Activated T-helper 17 cell treated with anti-CD3 and anti-CD28 coated beads, Interleukin-2, amount 50 U/mL, for 72 hours (primary cell): ENCODE results near the gene STX5. TPM values are rescaled to one million over a fixed set of nuclear protein-coding genes. Genes with fewer than 3 reads are reported as not detected.

Source experiments
- total RNA-seq, 2 donors: library from RNA; stranded (reverse); gene quantifications; one replicate each; pipeline ENCODE4 v1.2.3, GENCODE V29; 2022

The STX5 gene
- total RNA-seq, 2 donors from 2014 or later: 23.4 to 32.0 TPM

Other genes with a start within 250 kb of the STX5 start
- 10 to 100 TPM; 23.8 to 25.7 TPM for gene TUT1, start 240.5 kb downstream of the STX5 start, total RNA-seq
- gene MTA2, start 230.2 kb downstream of the STX5 start, total RNA-seq: 100 to 1,000 TPM; 142 to 198 TPM
- 100 to 1,000 TPM; 122 to 130 TPM for gene EML3, start 219.3 kb downstream of the STX5 start, total RNA-seq
- 1 to 10 TPM; 2.0 to 3.0 TPM for gene ROM1, start 218.8 kb downstream of the STX5 start, total RNA-seq
- 10 to 100 TPM; 60.5 to 71.9 TPM for gene B3GAT3, start 210.1 kb downstream of the STX5 start, total RNA-seq
- 100 to 1,000 TPM; 226 to 266 TPM for gene GANAB, start 185.4 kb downstream of the STX5 start, total RNA-seq
- gene INTS5, start 178.7 kb downstream of the STX5 start, total RNA-seq: 10 to 100 TPM; 26.5 to 27.8 TPM
- 10 to 100 TPM; 65.0 to 89.6 TPM for gene C11orf98, start 166.8 kb downstream of the STX5 start, total RNA-seq
- gene CSKMT, start 166.7 kb downstream of the STX5 start, total RNA-seq: 10 to 100 TPM; 23.6 TPM
- 1 to 10 TPM; 2.5 to 2.7 TPM for gene UQCC3, start 160.4 kb downstream of the STX5 start, total RNA-seq
- 10 to 100 TPM; 27.0 to 28.5 TPM for gene LBHD1, start 159.8 kb downstream of the STX5 start, total RNA-seq
- 10 to 100 TPM; 70.7 to 93.4 TPM for gene UBXN1, start 153.0 kb downstream of the STX5 start, total RNA-seq
- gene LRRN4CL, start 142.5 kb downstream of the STX5 start, total RNA-seq: under 1 TPM; 0.45 to 0.56 TPM
- gene BSCL2, start 124.6 kb downstream of the STX5 start, total RNA-seq: 10 to 100 TPM; 31.1 to 39.2 TPM
- not detected for gene GNG3, start 124.4 kb downstream of the STX5 start, total RNA-seq
- gene HNRNPUL2, start 104.6 kb downstream of the STX5 start, total RNA-seq: 10 to 100 TPM; 54.0 to 60.1 TPM
- 10 to 100 TPM; 49.9 to 56.2 TPM for gene TTC9C, start 103.6 kb downstream of the STX5 start, total RNA-seq
- 10 to 100 TPM; 12.8 to 13.9 TPM for gene ZBTB3, start 77.9 kb downstream of the STX5 start, total RNA-seq
- gene POLR2G, start 70.5 kb downstream of the STX5 start, total RNA-seq: 100 to 1,000 TPM in 1 of 2 donors, 10 to 100 TPM in 1; 92.0 to 114 TPM
- gene TAF6L, start 60.7 kb downstream of the STX5 start, total RNA-seq: 10 to 100 TPM; 14.1 to 27.5 TPM
- gene TMEM179B, start 44.6 kb downstream of the STX5 start, total RNA-seq: 10 to 100 TPM; 18.6 to 20.9 TPM
- gene TMEM223, start 40.0 kb downstream of the STX5 start, total RNA-seq: 10 to 100 TPM in 1 of 2 donors, 1 to 10 TPM in 1; 6.2 to 16.2 TPM
- gene NXF1, start 26.6 kb downstream of the STX5 start, total RNA-seq: 100 to 1,000 TPM in 1 of 2 donors, 10 to 100 TPM in 1; 85.8 to 115 TPM
- gene TEX54, start 790 bp upstream of the STX5 start, total RNA-seq: under 1 TPM; 0.82 TPM
- gene WDR74, start 7.5 kb upstream of the STX5 start, total RNA-seq: 100 to 1,000 TPM in 1 of 2 donors, 10 to 100 TPM in 1; 70.3 to 104 TPM
- 100 to 1,000 TPM; 176 to 287 TPM for gene SLC3A2, start 48.8 kb upstream of the STX5 start, total RNA-seq
- gene CHRM1, start 89.3 kb upstream of the STX5 start, total RNA-seq: not detected
- gene SLC22A6, start 152.9 kb upstream of the STX5 start, total RNA-seq: not detected
- gene SLC22A8, start 183.8 kb upstream of the STX5 start, total RNA-seq: not detected